Right forelimb (tissue), 1 donor: ENCODE results near the gene OR52M1.
"Not testable (repeated sequence)": the region's sequence is repeated elsewhere in the genome, so short reads cannot be mapped to it uniquely, and the experiment has no call there.

ENCODE experiments used
- DNase-seq: peaks from one replicate; pipeline ENCODE4 v3.0.0-alpha.2; 2018

The OR52M1 gene

GRCh38 chr11:4544891-4545290, at the start of gene OR52M1:
Gene OR52M1 (plus strand): TSS chr11:4545191. CDS start chr11:4545191, 0 bp downstream.
- no peak for DNase-seq

GRCh38 chr11:4495487-4495886, 49.5 kb upstream of the OR52M1 start:
- no peak for DNase-seq

DNA sequence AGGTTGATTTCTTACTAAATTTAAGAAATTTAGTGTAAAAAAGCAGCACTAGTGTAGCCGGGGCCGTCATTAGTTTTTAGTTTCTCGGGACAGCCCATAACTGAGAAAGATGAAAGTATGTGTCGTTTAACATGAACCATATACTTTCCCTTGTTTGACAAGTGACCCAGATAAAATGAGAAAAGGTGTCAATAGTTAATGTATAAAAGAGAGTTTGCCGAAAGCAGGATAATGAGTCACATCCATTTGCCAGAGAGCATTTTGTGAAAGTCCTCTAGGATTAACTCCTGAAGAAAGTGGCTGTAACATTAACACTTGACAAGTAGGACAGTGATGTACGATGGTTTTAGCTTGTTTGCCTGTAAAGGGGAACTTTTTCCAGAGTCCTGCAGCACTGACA, 49.0 kb upstream of the OR52M1 start:
- DNase-seq, result no peak

GRCh38 chr11:4496557-4497248, 48.3 kb upstream of the OR52M1 start:
- DNase-seq, result no peak

DNA sequence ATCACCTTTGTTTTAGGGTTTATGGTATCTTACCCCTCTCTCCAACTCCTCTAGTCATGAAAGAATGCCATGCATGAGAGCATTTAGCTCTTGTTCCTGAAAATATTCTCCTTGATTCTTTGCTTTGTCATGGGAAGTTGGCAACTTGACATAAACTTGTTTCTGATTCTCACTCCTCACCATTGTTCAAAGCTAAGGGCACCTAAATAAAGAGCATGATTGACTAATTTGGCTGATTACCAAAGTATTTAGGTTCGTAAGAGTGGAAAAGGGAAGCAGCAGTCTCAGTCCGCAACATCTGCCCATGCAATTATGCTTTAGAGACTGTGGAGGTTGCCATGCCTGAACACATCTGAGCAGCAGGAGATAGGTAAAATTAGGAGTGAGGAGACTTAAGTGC, 36.1 kb upstream of the OR52M1 start:
- no peak for DNase-seq

DNA sequence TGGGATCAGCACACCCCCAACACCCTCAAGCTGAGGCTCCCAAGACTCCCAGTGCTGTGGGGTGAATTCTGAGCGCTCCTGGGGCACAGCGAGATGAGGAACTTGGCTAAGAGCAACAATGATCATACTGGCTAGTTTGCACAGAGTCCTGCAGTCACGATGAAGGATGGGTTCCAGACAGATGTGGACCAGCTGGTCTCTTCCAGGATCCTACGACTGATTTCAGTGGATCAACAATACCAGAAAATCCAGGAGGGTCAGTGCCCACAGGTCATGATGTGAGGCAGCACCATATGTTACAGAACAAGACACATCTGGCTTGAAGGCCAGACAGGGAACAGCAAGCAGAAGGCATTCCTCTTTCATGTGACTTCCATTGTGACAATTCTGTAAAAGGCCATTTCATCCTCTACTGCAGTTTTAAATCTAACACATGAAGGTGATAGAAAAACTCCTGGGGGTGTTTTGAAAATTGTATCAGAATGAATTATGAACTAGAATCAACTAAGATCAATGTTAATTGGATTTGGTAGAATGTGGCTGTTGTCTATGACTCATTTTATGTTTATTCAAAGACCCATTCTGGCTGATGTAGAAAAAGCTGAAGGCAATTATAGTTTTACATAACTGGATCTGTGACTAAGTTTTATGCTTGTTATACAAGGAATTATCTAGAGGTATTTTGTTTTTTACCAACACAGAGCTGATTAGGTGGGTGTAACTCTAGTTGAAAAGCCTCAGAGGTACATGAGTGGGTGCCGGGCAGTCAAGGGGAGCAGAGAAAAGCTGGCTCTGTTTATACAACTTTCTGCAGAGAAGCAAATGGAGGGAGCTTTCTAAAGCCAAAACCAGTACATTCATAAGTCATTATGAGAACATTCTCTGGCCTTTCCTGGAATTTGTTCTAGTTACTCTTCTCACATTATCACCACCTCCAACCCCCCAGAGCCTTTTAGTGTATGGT, 33.4 kb upstream of the OR52M1 start:
- no peak for DNase-seq

DNA sequence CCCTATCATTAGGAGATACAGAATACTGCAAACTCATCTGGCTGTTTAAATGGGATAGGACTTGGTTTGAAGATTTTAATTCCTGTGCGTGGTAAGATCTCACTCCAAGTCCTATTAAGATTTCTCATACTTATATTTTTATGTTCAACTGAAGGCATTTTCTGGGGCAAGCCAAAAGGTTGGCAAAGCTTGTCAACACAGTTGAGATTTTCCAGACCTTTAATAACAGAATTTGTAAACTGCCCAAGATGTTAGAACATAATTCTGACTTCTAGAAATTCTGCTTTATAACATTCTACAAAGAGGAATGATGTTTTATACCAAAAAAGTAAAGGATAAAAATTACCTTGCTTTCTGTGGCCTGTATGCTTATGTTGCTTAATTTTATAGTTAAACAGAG, 30.8 kb upstream of the OR52M1 start:
- DNase-seq, result no peak

DNA sequence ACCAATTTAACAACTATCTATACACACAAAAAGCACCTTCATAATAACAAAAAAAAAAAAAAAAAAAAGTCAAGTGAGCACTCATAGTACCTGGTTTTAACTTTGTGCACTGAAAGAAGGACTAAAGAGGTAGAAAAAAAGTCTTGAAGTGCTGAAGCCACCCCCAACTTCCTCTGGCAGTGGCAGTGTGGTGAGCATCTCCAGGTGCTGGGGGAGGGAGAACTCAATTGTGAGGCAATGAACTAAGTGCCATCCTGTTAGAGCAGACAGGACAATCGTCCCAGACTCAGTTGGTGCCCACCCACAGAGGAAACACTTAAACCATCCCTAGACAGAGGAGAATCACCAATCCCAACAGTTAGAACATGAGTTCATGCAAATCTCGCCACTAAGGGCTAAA, 22.7 kb upstream of the OR52M1 start:
- no peak for DNase-seq

- DNase-seq, result no peak
Observed at GRCh38 chr11:4522752-4523151, 22.2 kb upstream of the OR52M1 start.

DNA sequence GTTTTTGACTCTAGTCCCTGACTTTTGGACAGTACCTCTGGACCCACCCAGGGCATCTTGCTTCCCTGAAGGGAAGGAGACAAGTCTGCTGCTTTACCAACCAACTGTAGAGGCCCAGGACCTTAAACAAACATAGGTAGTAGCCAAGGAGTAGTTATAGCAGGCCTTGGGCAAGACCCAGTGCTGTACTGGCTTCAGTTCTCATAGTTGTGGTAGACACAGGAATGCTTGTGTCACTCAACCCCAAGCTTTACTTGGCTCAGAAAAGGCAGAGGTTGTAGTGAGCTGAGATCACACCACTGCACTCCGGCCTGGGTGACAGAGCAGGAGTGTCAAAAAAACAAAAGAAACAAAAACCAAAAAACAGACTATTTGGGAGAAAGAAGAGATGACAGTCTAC, 21.3 kb upstream of the OR52M1 start:
- DNase-seq, result no peak

DNA sequence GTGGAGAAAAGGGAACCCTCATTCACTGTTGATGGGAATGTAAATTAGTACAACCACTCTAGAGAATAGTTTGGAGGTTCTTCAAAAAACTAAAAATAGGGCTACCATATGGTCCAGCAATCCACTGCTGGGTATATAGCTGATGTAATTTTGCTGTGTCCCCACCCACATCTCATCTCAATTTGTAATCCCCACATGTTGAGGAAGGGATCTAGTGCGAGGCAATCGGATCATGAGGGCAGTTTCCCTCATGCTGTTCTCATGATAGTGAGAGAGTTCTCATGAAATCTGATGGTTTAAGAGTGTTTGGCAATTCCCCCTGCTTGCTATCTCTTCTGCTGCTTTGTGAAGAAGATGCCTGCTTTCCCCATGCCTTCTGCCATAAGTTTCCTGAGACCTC, 17.1 kb upstream of the OR52M1 start:
- DNase-seq, result no peak

DNA sequence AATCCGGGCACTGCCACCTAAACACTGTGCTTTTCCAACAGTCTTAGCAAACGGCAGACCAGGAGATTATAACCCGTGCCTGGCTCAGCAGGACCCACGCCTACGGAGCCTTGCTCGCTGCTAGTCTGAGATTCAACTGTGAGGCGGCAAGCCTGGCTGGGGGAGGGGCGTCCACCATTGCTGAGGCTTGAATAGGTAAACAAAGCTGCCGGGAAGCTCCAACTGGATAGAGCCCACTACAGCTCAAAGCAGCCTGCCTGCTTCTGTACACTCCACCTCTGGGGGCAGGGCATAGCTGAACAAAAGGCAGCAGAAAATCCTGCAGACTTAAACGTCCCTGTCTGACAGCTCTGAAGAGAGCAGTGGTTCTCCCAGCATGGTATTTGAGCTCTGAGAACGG, 13.3 kb upstream of the OR52M1 start:
- not testable (repeated sequence) for DNase-seq

GRCh38 chr11:4539603-4540219, 5.3 kb upstream of the OR52M1 start:
- DNase-seq, result no peak

DNA sequence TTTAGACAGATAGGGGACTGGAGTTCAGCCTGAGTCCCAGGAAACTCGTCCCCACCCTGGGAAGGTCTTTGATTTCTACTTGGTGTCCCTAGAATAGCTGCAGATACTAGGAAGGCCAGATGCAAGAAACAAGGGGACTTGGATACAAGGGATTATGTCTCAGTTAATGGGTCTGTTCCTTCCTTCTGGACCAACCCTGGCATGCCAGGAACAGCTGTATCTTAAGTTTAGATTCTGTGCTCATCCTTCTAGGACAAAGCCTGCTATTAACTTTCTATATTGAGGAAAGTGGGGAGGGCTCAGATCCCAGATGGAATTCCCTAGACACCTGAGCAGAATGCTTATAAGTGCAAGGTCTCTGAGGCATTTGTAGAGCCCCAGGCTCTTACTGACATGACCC, 3.9 kb upstream of the OR52M1 start:
- no peak for DNase-seq

- DNase-seq, result no peak
Observed at GRCh38 chr11:4543561-4543960, 1.4 kb upstream of the OR52M1 start.

GRCh38 chr11:4546878-4547277, 1.9 kb downstream of the OR52M1 start:
- DNase-seq, result no peak

GRCh38 chr11:4547416-4547815, 2.4 kb downstream of the OR52M1 start:
- DNase-seq, result no peak

DNA sequence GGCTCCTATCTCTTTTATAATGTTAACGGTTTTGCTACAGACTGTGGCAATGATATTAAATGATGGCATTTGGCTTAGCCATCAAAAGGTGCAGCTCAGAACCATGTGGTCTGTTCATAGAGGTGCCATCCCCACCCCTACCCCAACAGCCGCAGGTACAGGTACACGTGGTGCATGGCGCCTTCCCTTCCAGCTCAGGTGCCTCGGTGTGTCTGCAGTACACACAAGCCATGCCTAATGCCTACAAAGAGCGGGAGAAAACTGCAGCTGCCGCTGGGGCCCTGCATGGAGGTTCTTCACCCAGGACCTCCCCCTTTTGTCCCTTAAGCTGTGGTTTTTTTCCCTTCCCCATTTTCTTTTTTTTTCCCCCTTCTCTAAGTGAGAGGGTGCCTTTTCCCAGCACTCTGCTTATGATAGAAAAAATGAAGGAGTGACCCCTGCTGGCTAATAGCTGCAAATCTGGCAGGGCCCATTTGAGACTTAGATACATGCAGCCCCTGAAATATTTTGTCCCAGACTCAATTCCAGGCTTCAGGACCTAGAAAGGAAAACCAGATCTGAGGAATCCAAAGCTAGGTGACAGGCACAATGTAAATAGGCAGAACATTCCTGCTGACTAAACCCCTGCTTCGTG, 6.5 kb downstream of the OR52M1 start:
- DNase-seq, result no peak

- DNase-seq, result no peak
Observed at GRCh38 chr11:4559527-4560440, 14.8 kb downstream of the OR52M1 start.

GRCh38 chr11:4560467-4560866, 15.5 kb downstream of the OR52M1 start:
- no peak for DNase-seq

GRCh38 chr11:4565371-4565770, 20.4 kb downstream of the OR52M1 start:
- DNase-seq, result no peak

DNA sequence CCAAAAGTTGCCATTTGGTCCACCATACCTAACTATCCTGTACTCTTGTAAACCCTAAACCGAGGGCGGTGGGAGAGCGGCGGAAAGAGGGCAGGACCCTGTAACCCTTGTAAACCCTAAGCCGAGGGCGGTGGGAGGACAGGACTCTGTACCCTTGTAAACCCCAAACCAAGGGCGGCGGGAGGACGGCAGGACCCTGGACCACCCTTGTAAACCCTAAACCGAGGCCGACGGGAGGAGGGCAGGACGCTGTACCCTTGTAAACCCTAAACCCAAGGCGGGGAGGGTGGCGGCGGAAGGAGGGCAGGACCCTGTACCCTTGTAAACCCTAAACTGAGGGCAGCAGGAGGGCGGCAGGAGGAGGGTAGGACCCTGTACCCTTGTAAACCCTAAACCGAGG, 24.1 kb downstream of the OR52M1 start:
- no peak for DNase-seq
